GM21737 (cell line): Measurements from ENCODE around the gene RAB44.

Experiments used
- ATAC-seq: cut with Tn5 transposase; IDR thresholded peaks from one replicate; pipeline ENCODE4 v1.9.1; 2021; ENCODE audit warnings: mild to moderate bottlenecking, moderate library complexity; ENCODE audit not compliant: unreplicated experiment

RAB44 gene

DNA sequence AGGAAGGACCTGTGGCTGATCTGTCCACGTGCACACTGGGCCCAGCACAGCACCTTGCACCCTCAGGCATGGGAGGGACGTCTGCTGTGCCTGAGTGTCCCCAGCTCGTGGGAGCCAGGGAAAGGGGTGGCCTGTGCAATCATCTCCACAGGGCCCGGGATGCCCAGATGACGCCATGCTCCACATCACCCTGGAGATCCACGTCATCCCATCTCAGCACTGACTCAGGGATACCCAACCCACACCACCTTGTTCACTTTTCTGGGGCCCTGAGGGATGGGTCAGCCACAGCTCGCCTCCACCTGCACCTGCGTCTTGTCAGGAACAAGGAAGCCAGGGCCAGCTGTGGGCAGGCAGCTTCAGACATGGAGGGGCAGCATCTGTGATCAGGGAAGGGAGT is 48.2 kb downstream of the RAB44 start:
- no peak for ATAC-seq

DNA sequence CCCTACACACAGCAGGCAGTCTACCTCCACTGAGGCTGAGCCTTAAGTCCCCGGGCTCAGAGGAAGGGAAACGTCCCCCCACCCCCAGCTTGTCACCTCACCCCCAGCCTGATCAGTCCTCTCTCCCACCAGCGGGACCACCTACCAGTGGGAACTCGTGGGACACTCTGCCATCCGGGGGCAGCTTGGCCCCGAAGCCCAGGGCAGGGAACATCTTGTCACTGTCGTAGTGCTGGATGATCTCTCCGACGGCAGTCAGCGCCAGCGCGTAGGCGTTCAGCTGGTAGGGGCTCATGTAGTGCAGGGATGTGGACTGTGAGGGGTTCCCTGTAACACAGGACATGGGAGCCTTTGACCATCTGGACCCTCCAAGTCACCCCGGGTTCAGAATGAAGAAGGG is 48.6 kb downstream of the RAB44 start:
- no peak for ATAC-seq

DNA sequence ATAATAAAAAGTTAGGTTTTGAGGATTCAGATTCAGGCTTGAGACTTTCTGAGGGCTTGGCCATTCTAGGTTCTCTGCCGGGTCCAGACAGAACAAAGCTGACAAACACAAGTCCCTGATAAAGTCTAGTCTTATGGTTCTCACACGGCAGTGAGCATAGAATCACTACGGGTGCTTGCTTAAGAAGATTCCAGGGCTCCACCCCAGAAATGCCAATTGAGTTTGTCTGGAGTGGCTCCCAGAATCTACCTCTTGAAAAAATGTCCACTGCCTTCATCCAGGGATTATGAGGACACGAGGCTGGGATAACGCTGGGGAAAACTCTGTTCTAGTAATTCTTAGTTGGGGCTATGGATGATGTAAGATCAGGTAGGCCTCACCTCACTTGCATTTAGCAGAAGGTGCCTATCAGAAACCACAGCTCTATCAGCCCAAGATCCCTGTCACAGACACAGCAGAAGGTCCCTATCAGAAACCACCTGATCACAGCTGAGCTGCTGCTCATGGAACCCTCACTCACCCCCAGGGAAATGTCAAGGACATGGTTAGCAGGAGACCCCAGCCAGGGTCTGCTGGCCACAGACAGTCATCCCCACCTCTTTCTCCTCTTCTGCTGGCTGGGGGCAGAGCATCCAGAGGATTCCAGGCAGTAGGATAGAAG is 52.3 kb downstream of the RAB44 start:
- no peak for ATAC-seq

DNA sequence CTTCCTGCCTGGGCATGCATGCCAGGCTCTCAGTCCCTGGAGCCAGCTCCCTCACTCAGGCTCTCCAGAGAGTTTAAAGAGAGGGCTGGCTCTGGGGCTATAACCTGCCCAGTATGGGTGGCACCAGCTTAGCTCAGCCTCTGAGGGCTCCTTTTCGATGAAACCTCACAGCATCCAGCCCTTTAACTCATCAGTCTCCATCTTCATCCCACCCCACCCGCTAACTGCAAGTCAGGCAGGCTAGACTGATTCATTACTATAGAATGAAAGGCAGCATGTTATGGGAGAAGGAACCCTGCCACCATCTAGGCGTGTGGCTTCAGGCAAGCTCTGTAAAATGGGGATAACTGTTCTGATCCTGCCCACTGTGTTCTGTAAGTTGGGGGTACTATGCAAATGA is 53.5 kb downstream of the RAB44 start:
- ATAC-seq, result no peak

DNA sequence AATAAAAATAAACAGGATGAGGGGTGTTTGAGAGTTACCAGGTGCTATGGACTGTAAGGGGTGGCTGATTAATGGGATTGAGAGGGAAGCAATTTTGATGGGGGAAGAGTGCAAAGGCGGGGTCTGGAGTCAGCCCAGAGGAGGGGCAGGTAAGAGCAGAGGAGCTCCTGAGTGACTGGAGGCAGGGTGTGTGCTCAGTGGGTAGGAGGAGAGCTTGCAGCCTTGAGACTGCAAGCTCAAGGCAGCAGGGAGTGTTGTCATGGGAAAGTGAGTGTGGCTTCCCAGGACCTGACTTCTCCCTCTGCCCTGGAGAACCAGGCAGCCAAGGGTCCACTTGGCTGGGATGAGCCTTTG is 54.2 kb downstream of the RAB44 start:
- no peak for ATAC-seq

DNA sequence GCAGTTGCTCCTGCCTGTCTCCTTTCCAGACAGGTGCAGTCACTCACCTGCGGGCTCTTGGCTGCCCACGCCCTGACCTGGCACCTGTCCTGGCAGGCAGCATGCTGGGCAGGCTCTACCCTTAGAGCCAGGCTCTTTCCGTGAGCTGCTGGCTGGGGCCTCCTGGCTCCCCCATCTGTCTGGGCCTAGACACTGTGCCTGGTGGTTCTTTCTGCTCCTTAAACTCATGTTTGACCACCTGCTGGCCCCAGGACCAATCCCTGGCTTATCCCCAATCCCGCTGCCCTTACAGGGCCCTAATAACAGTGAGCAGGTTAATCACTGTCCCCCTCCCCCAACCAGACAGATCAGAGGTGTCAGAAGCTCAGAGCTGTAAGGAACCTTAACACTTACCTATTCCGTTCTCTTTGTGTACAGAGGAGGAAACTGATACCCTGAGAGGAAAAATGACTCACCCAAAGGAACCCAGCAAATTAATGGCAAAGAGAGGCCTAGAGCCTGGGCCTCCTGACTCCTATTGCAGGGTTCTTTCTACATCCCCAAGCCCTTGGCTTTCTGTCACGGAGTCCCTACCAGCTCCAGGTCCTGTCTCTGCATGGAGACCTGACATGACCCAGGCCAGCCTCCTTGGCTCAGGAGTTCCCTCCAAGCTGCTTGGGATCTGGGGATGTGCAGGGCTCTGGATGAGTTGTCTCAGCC is 54.7 kb downstream of the RAB44 start:
- no peak for ATAC-seq

DNA sequence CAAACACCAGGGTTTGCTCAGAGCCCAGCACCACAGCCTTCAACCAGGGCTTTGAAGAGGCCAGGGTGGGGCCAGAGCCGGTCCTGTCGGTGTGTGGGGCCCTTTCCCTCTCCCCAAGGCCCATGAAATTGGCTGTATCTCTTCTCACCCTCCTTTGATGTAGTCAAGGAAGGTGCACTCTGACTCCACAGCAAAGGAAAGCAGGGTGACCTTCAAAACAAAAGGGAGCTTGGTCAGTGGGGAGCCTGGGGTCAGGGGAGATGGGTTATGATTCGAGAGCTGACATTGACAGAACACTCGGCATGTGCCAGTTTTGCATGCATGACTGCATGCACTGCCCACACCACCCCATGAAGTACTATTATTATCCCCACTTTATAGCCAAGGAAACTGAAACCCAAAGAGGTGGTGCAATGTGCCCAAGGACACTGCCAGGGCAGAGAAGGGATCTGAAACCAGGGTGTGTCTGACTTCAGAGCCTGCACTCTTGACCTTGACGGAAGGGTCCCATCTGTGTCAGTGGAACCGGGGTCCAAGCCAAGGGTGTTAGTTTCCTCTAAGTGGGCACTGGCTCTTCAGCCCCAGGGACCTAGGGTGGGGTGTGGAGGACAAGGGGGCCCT is 55.4 kb downstream of the RAB44 start:
- peak; percentile 42 for ATAC-seq

DNA sequence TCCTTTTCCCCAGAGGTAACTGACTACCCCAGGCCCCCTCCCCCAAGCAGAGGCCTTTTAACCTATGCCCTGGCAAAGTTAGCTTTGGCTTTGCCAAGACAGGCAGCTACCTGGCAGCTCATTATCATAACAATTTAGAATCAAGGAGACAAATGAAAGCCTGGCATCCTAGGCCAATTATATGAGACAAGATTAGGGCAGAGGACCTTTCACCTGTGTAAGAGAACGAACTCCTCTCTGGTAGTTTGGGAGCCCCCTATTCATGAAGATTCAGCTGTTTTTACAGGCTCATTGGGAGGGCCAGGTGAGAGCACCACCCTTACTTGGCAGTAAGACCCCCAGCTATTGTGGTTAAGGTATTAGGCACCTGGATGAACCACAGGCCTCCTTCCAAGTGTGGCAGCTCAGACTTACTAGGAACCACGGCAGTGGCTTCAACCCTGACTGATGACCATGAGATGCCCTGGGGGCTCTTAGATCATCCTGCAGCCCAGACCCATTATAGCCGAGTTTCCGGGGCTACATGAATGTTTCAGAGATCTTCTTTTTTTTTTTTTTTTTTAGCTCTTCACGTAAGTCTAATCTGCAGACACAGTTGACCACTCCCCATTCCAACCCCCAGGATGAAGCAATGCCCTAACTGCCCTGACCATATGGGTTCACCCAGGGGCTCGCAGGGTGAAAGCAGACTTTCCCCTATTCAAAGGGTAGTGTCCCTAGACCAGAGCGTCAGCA is 56.2 kb downstream of the RAB44 start:
- ATAC-seq, result no peak

DNA sequence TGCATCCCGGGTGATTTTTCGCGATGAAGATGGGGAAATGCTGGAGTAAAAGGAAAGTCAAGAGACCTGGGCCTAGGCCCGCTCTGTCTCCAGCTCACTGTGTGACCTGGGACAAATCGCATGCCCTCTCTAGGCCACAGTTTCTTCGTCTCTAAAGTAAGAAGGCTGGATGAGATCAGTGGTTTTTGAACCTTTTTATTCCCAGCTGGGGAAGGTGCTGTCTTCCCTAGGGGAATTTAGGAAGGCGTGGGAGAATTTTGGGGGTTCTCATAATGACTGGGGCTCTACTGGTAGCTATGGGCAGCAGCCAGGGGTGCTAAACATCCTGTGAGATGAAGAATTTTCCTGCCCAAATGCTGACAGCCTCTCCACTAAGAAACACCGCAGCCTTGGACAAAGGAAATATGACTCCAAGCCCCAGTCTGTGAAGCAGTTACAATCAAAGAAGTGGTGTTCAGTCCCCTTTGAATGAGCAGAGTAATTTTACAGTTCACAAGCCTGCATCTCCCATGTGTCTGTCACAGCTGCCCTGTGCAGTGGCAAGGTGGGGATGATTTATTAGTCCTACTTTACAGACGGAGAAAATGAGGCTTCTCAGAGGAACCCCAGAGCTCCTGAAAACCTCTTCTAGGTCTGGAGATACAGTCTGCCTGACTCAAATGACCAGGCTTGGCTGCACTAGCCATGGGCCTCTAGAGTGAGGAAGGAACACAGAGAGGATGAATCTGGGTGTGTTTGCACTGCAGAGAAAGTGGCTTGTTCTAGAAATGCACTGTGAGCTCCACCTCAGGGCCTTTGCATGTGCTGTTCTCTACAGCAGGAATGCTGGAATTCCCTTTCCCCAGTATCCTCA is 57.2 kb downstream of the RAB44 start:
- no peak for ATAC-seq

DNA sequence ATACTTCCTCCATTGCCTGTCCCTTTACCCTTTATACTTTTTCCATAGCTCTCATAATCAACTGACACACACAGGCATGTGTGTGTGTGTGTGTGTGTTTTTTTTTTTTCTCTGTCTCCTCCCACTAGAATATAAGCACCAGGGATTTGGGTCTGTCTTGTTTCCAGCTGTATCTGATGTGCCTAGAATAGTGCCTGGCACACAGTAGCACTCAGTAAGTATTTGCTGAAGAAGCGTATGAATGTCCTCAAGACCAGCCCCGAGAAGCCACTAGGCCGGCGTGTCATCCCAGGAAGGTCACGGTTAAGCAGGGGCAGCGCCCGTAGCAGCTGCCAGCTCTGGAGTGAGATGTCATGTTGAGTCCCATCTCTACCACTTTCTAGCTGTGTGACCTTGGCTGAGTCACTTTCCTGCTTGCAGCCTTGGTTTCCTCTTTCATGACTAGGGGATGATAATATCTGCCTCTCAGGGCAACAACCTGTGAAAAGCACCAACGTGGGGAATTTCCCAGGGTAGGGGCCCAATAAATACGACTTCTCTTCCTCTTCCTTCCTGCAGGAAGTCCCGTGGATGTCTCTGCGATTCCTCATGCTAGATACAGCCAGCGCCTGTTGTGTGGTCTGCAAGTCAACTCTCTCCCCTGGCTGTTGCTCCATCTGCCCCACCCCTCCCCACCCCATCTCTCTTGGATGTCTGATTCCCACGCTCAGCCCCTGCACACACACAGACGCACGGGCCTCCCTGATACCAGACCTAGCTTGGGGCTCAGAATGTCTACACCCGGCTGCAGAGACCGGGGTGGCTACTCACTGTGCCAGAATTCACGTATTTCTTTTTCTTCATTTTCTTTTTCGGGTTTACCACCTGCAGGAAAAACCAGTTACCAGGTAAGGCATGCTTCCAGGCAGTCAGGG is 58.1 kb downstream of the RAB44 start:
- peak; percentile 37 for ATAC-seq

DNA sequence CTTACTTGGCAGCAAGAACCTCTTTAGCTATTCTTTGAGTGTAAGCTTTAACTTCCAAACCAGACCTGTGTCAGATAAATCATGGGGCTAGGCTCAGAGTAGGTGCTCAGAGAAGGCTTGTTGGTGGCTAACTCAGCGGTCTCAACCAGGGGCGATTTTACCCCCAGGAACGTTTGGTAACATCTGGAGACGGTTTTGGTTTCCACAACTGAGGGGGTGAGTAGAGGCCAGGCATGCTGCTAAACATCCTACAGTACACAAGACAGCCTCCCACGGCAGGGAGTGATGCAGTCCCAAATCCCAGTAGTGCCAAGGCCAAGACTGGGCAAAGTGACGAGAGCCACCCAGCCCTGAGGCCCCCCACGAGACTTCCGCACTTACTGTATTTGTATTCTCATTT is 59.2 kb downstream of the RAB44 start:
- ATAC-seq, result no peak

DNA sequence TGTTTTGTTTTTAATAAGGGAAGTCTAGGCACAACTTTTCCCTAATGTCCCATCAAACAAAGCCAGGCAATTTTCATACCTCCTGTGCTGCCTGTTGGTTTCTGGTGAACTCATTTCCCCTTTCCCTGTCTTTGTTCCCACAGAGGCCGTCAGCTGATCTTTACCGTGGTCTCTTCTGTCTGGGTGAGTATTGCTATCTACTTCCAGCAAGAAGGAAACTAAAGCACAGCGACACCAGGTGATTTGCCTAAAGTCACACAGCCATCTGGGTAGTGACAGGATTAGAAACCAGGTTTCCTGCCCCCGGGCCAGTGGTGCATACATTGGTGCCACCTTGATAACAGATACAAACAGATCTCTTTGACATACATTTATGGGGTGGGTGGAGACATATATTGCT is 59.6 kb downstream of the RAB44 start:
- ATAC-seq, result no peak

DNA sequence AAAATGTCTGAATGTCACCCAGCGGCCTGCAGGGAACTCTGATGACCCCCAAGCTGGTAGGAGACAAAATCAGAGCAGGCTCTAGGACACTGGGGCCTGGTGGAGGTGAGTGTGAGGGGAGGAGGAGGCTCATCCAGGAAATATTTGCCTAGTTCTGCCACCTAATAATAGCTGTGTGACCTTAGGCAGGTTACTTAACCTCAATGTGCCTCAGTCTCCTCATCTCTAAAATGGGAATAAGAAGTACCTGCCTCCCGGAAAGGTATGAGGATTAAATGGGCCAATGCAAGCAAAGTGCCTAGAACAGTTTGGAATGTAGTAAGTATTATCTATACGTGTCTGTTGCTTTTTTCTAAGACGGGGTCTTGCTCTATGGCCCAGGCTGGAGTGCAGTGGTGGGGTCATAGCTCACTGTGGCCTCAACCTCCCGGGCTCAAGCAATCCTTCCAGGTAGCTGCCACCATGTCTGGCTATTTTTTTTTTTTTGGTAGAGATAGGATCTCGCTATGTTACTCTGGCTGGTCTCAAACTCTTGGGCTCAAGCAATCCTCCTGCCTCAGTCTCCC is 60.4 kb downstream of the RAB44 start:
- no peak for ATAC-seq

DNA sequence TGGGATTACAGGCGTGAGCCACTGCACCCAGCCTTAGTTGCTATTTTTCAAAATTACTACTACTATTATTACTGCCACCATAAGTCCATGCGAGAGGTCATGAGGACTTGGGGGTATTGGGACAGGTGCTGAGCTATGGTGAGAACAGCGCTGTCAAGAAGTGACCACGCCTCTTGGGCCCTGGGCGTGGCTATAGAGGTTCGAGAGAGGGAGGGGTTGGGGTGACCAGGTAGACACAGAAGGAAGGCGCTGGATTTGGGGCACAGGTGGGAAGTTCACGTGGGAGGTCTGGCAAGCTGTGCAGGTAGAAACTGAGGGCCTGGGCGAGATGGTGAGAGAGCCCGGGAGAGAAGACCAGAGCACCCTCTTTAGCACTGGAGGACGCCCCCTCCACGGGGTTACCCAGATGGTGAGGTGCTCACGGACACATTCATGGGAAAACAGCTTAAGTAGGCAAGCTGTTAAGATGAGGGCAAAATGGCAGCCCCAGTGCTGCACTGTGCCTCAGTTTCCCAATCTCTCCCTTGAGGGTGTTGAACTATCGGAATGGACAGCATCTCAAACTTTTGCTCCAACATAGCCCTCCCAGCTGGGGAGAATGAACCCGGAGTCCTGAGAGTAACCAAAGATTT is 61.0 kb downstream of the RAB44 start:
- no peak for ATAC-seq

DNA sequence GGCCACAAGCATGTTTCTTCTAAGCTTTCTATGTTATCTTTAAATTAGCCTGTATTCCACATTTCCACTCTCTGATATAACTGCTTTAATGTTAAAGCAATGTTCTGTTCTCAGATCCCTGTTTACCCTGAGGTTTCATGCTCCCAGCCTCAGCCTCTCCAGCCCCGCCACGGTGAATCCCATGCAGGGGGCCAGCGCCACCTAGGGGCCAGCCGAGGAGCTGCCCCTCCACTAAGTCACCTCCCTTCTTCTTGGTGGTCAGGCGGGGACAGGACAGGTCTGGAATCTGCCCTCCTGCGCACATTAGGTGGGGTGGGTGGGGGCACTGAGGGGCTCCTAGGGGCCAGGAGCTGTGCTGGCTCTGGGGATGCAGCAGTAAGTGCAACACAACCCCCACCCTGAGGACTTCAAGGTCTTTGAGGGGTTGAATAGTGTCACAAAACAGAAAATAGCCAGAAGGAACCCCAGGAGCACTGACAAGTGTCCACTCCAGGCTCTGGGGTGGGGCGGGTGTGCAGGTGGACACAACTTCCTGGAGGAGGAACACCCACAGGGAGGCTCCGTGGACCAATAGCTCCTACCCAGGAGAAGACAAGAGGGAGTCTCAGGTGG is 61.6 kb downstream of the RAB44 start:
- ATAC-seq, result no peak

DNA sequence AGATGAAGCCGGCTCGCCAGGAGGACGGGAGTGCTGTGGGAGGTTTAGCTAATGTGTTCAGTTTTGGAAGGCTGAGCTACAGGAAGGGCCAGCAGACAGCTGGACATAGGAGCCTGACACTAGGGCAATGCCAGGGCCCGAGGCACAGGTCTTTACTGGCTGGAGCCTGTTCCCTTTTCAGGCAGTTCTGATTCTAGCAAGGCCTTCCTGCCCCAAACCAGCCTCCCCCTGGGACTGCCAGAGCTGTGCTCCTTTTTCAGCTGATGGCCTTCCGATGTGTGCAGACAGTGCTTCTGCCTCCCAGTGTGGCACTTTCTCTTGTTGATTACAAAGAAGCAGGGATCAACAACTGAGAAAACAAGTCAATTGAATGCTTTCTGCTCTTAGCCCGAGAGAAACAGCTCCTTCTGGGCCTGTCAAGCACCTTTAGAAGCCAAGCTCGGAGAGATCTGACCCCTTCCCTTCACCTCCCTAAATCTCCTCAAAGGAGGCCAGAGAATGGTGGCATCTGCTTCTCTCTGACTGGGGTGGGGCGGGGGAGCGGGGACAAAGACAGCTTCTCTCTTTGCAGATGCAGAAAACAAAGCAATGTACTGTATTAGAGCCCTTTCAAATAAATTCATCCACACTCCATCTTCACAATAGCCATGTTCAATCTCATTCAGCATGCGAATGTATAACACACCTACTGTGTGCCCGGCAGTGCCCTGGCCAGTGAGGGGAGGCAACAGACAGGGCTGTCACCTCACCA is 63.2 kb downstream of the RAB44 start:
- ATAC-seq, result no peak

DNA sequence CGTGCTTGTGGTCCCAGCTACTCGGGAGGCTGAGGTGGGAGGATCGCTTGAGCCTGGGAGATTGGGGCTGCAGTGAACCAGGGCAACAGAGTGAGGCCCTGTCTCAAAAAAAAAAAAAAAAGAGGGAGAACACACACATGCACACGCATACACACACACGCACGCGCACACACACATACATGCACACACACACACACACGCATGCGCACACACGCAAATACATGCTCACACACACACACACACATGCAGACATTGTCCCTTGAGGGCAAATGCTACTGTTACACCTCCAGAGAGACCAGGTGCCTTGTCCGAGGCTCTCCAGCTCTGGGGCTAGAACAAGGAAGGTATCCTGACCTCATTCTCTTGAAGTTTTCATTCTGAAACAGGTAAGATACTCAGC is 64.5 kb downstream of the RAB44 start:
- no peak for ATAC-seq

DNA sequence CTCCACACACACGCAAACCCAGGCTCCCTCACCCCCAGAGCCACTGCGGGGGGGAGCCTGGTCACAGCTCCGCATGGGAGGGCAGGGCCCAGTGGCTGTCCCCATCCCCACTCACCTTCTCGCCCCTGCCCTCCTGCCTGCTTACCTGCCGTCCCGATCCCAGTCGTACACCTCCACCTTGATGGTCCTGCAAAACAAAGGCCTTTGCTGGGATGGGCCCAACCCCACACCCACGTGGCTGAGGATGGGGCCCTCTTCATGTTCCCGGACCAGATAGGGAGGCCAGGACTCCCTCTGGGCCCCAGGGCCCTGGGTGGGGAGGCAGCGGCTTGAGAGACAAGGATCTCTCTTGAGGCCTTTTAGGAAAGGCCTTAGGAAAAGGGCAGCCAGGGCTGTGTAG is 67.6 kb downstream of the RAB44 start:
- no peak for ATAC-seq
